Natural killer cell (primary cell): Measurements from ENCODE around the gene MAST4. TPM values are rescaled to one million over a fixed set of nuclear protein-coding genes. Genes with fewer than 3 reads are reported as not detected.

Source experiments
- ATAC-seq, 3 donors: fragments of 150-1000 bp in 2 of 3; fragments of 200-7000 bp in 1 of 3; cut with Tn5 transposase; 1 replicate in 1 of 3; 2 replicates in 2 of 3; pipeline ENCODE4 v1.10.0; 2021; ENCODE audit warnings: mild to moderate bottlenecking in 2 of 3, moderate library complexity in 2 of 3
- DNase-seq, 2 donors: peaks; one replicate each; pipeline versions ENCODE4 v3.0.0 to v3.0.0-alpha.2; 2013 to 2021; ENCODE audit warnings: mixed read lengths in 1 of 2
- H3K27ac ChIP-seq: one replicate; pipeline ENCODE4 v1.5.1; 2013; ENCODE audit warnings: mild to moderate bottlenecking, low read length
- H3K27me3 ChIP-seq: one replicate; pipeline ENCODE4 v1.6.1; 2013; ENCODE audit warnings: low read length; ENCODE audit not compliant: control insufficient read depth, insufficient read depth
- H3K36me3 ChIP-seq: one replicate; pipeline ENCODE4 v1.6.1; 2013; ENCODE audit warnings: low read length; ENCODE audit not compliant: control insufficient read depth, insufficient read depth
- H3K4me1 ChIP-seq: one replicate; pipeline ENCODE4 v1.6.1; 2013; ENCODE audit warnings: low read length; ENCODE audit not compliant: control insufficient read depth, insufficient read depth
- H3K4me3 ChIP-seq: one replicate; pipeline ENCODE4 v1.5.1; 2013; ENCODE audit warnings: low read length
- H3K9me3 ChIP-seq: one replicate; pipeline ENCODE4 v1.6.1; 2013; ENCODE audit warnings: low read length; ENCODE audit not compliant: control insufficient read depth, insufficient read depth
- H3K27ac Mint-ChIP-seq, 2 donors: one replicate each; pipeline ENCODE4 v1.8.0; 2022; ENCODE audit warnings: mild to moderate bottlenecking in 2 of 2, mixed read lengths in 2 of 2, moderate library complexity in 1 of 2
- H3K27me3 Mint-ChIP-seq, 2 donors: one replicate each; pipeline ENCODE4 v1.8.0; 2022; ENCODE audit warnings: low read depth in 2 of 2, mixed read lengths in 2 of 2
- H3K36me3 Mint-ChIP-seq: one replicate; pipeline ENCODE4 v1.8.0; 2022; ENCODE audit warnings: mixed read lengths
- H3K4me1 Mint-ChIP-seq, 2 donors: one replicate each; pipeline ENCODE4 v1.8.0; 2022; ENCODE audit warnings: mixed read lengths in 2 of 2
- H3K4me3 Mint-ChIP-seq: one replicate; pipeline ENCODE4 v1.8.0; 2022; ENCODE audit warnings: mild to moderate bottlenecking, moderate library complexity, mixed read lengths
- H3K9me3 Mint-ChIP-seq, 2 donors: one replicate each; pipeline ENCODE4 v1.8.0; 2022; ENCODE audit warnings: mixed read lengths in 2 of 2
- CTCF ChIP-seq: fragments of 200-600 bp; IDR thresholded peaks from one replicate; pipeline ENCODE4 v1.8.0; 2022; ENCODE audit warnings: antibody characterized with exemption
- WGBS: methylation state at CpG from one replicate; pipeline ENCODE4 v1.1.7; 2013; ENCODE audit warnings: missing lambda C conversion rate; ENCODE audit not compliant: insufficient coverage; 5-methylcytosine and 5-hydroxymethylcytosine counted together
- intact Hi-C: fragments of 100-400 bp; cut with micrococcal nuclease; formaldehyde crosslinking; loops from one replicate; pipeline ENCODE4 v1.14.2; 2022
- total RNA-seq, 4 donors: library from RNA; stranded (reverse); fragments of 120-200 nt in 1 of 4; gene quantifications; one replicate each; pipeline versions ENCODE4 v1.2.3 to v1.2.4, GENCODE V29; 2013 to 2022

The MAST4 gene
- total RNA-seq, 3 donors from 2014 or later (not counting 1 experiment from before 2014, with no cell fraction given) = 6.5 to 14.1 (median 12.7) TPM

GRCh38 chr5:67077296-67077695 lies 481.1 kb downstream of the MAST4 start:
- 95% methylated on average over 4 of the region's 4 CpGs for WGBS
- intact Hi-C loops = no loop called here
- Mint-ChIP-seq H3K4me3 (no peak overlapping the region), H3K9me3 (no peaks in the 10 kb centered on the region), H3K27me3 (no peaks in the 10 kb centered on the region), H3K27ac (no peak overlapping the region), H3K4me1 (peaks cover 6 to 8% of the 10 kb centered on the region in 2 donors), H3K36me3 (no peaks in the 10 kb centered on the region)
- H3K36me3 ChIP-seq = no peaks in the 10 kb centered on the region
- no peak overlapping the region for H3K27ac ChIP-seq
- no peaks in the 10 kb centered on the region for H3K4me1 ChIP-seq
- DNase-seq (no peak), ATAC-seq (no peak)
- H3K9me3 ChIP-seq = no peaks in the 10 kb centered on the region
- no peak for TF ChIP-seq CTCF
- no peaks in the 10 kb centered on the region for H3K27me3 ChIP-seq
- no peak overlapping the region for H3K4me3 ChIP-seq

- intact Hi-C loops = no loop called here
Measured at GRCh38 chr5:67081261-67081660, 485.1 kb downstream of the MAST4 start.

GRCh38 chr5:67082941-67083340 lies 486.7 kb downstream of the MAST4 start:
- Histone ChIP-seq H3K4me1 (no peaks in the 10 kb centered on the region), H3K27me3 (no peaks in the 10 kb centered on the region), H3K4me3 (no peak overlapping the region), H3K27ac (no peak overlapping the region), H3K36me3 (no peaks in the 10 kb centered on the region), H3K9me3 (no peaks in the 10 kb centered on the region)
- no peak for TF ChIP-seq CTCF
- Mint-ChIP-seq H3K27me3 (no peaks in the 10 kb centered on the region), H3K4me3 (no peak overlapping the region), H3K4me1 (no peaks in the 10 kb centered on the region), H3K36me3 (no peaks in the 10 kb centered on the region), H3K27ac (no peak overlapping the region), H3K9me3 (no peaks in the 10 kb centered on the region)
- intact Hi-C loops = no loop called here
- WGBS = 100% methylated on average over 1 of the region's 1 CpG
- no peak for ATAC-seq
- DNase-seq = no peak

More at GRCh38 chr5:67081261-67081660, 485.1 kb downstream of the MAST4 start:
- H3K9me3 ChIP-seq = no peaks in the 10 kb centered on the region
- H3K4me1 Mint-ChIP-seq = peaks cover 4 to 6% of the 10 kb centered on the region in 2 donors
- H3K36me3 Mint-ChIP-seq = no peaks in the 10 kb centered on the region
- DNase-seq (no peak), ATAC-seq (no peak)
- WGBS = 61% methylated on average over 2 of the region's 2 CpGs
- H3K27ac Mint-ChIP-seq = no peak overlapping the region
- no peaks in the 10 kb centered on the region for H3K27me3 ChIP-seq
- H3K4me3 Mint-ChIP-seq = no peak overlapping the region
- no peak overlapping the region for H3K4me3 ChIP-seq
- TF ChIP-seq CTCF = no peak
- no peak overlapping the region for H3K27ac ChIP-seq
- no peaks in the 10 kb centered on the region for H3K9me3 Mint-ChIP-seq
- no peaks in the 10 kb centered on the region for H3K4me1 ChIP-seq
- no peaks in the 10 kb centered on the region for H3K36me3 ChIP-seq
- H3K27me3 Mint-ChIP-seq = no peaks in the 10 kb centered on the region

- Mint-ChIP-seq H3K27me3 (no peaks in the 10 kb centered on the region), H3K36me3 (no peaks in the 10 kb centered on the region), H3K9me3 (no peaks in the 10 kb centered on the region), H3K27ac (no peak overlapping the region), H3K4me3 (no peak overlapping the region), H3K4me1 (no peaks in the 10 kb centered on the region)
- Histone ChIP-seq H3K36me3 (no peaks in the 10 kb centered on the region), H3K27ac (no peak overlapping the region), H3K9me3 (no peaks in the 10 kb centered on the region), H3K27me3 (no peaks in the 10 kb centered on the region), H3K4me3 (no peak overlapping the region), H3K4me1 (no peaks in the 10 kb centered on the region)
- WGBS = 85% methylated on average over 3 of the region's 4 CpGs
- no peak for ATAC-seq
- no peak for DNase-seq
- TF ChIP-seq CTCF = no peak
- intact Hi-C loops = no loop called here
Measured at GRCh38 chr5:67085616-67086015, 489.4 kb downstream of the MAST4 start.
